DMS53 treated with DMSO at 0.1 percent for 48 hours (cell line): ENCODE results near the gene LEP.

Source experiments
- DNase-seq: peaks from one replicate; lab custom pipeline; 2025; ENCODE audit not compliant: unreplicated experiment; lab: John Stamatoyannopoulos, UW

The LEP gene

GRCh38 chr7:128244861-128245260, 3.8 kb downstream of the LEP start:
- no peak for DNase-seq

- no peak for DNase-seq
Observed at GRCh38 chr7:128247108-128247507, 6.0 kb downstream of the LEP start.

GRCh38 chr7:128247640-128248194, 6.6 kb downstream of the LEP start:
- DNase-seq: no peak

- no peak for DNase-seq
Observed at GRCh38 chr7:128251337-128251736, 10.3 kb downstream of the LEP start.

GRCh38 chr7:128253701-128254100, 12.6 kb downstream of the LEP start:
- DNase-seq: no peak

- no peak for DNase-seq
Observed at GRCh38 chr7:128254470-128254869, 13.4 kb downstream of the LEP start.

DNA sequence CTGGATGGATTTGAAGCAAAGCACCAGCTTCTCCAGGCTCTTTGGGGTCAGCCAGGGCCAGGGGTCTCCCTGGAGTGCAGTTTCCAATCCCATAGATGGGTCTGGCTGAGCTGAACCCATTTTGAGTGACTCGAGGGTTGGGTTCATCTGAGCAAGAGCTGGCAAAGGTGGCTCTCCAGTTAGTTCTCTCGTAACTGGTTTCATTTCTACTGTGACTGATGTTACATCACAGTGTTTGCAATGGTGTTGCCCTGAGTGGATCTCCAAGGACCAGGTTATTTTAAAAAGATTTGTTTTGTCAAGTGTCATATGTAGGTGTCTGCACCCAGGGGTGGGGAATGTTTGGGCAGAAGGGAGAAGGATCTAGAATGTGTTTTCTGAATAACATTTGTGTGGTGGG, 14.2 kb downstream of the LEP start:
- DNase-seq: no peak

- DNase-seq: no peak
Observed at GRCh38 chr7:128257458-128257857, 16.4 kb downstream of the LEP start.

DNA sequence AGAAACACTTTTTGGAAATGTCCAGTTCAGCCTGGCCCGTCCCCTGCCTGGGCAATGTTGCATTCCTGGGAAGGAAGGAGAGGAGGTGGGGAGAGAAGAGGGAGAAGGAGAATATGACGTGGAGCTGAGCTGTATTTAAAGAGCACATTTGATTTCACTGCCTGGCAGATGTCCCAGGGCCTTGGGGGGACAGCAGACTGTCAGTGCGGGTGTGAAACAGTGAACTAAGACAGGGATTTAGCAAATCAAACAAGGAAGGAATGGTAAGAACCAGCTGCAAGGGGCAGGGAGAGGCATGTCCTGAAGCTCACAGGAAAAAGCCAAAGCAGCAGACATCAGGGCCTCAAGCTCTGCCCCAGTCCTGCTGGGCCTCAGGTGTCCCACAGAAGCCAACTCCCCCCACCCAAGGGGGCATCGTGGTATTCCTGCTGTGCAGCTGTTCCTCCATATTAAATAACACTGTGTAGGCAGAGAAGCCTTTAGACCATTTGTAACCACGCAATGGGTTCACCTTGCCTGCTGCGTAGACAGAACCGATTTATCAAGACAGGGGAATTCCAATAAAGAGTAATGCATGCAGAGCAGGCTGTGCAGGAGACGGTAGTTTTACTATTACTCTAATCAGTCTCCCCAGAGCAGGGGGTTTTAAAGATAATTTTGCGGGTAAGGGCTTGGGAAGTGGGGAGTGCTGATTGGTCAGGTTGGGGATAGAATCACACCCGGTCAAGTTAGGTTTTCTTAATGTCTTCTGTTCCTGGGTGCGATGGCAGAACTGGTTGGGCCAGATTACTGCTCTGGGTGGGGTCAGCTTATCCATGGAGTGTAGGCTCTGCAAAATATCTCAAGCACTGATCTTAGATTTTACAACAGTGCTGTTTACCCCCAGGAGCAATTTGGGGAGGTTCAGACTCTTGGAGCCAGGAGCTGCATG, 18.3 kb downstream of the LEP start:
- no peak for DNase-seq

DNA sequence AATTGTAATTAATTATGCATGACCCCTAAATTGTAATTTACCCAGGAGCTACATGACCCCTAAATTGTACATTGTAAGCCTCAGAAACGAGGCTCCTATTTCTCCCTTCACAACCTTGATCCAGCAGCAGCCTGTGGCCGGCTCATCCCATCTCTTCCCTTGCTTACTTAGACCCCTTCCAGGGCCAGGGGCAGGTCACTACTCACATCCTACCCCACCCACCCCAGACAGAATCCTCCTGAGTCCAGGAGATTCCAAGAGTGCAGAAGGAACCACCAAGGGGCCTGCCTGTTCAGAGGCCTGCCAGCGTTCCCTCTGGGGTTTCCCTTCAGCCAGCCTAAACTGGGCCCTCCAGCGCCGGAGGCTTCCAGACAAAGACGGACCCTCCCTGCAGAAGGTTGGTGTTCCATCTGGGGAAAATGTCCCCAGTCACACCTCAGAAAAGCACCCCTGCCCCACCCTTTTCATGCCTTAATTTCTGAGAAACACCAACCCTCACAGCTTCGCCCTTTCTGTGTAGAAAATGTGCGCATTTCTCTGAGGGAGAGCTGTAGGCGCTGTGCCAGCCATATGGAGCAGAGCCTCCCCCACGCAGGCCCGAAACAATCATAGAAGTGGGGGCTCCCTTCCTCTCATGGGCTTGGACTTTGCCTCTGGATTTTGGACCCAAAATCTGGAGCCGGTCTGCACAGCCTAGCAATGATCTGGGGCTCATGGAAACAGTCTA, 19.2 kb downstream of the LEP start:
- no peak for DNase-seq

- no peak for DNase-seq
Observed at GRCh38 chr7:128262273-128263028, 21.4 kb downstream of the LEP start.

- no peak for DNase-seq
Observed at GRCh38 chr7:128263420-128263819, 22.3 kb downstream of the LEP start.

GRCh38 chr7:128264477-128264876, 23.4 kb downstream of the LEP start:
- DNase-seq: no peak

DNA sequence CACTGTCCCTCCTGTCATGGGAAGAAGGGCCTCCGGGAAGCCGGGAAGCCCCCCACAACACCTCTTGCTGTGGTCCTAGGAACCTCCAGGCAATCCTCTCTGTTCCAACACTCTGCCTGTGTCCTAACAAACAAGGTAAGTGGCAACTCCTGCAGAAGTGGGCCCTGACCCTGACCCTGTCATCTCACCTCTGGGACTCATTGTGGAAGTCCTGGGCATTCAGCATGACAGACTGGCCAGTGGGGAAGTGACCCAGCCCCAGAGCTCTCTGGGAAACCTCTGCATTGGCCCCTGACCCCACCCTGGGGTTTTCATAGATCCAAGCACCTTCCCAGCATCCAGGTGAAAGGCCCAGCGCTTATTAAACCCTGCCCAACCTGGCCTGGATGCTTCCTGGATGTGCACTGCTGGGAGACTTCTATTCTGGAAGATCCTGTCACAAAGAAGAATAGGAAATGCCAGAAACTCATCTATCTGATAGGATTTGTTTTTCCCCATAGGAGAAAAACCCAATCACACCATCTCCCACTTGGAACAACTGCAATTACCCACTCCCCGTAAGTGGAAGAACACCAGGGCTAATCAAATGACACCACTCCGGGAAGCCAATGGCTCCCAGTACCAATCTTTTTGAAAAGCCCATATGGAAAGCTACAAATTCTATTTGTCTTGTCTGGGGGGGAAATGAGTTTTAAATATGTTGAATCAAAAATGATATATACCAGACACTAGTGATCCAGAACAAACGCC, 24.3 kb downstream of the LEP start:
- no peak for DNase-seq

GRCh38 chr7:128265906-128266300, 24.8 kb downstream of the LEP start:
- no peak for DNase-seq

DNA sequence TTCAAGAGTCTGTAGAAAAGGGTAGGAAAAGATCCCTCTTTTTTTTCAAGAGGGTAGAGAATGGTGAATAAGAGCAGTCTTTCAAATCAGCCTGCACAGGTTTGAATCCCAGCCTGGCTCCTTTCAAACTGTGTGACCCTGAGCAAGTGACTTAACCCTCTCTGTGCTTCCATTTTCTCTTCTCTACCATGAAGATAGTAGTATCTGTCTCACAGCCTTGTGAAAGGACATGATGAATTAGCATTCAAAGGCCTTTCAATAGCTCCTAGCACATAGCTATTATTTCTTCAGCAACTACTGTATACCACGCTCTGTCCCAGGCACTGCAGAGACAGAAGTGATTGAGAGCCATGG, 25.4 kb downstream of the LEP start:
- no peak for DNase-seq

GRCh38 chr7:128266883-128267594, 26.0 kb downstream of the LEP start:
- no peak for DNase-seq

DNA sequence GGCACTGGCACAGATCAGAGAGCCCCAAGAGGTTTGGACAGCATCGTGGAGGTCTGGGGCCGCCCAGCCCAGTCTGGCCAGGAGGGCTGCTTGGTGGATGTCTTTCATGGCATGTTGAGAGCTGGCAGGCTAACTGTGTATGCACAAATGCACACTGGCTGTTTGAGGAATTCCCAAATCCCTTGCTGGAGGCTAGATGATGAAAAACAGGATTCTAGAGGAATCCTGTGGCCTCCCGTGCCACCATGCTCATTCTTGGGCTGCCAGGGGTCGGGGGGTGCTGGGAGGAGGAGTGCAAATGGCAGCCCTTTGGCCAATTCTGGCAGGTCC, 26.5 kb downstream of the LEP start:
- DNase-seq: no peak

- DNase-seq: no peak
Observed at GRCh38 chr7:128268233-128268632, 27.2 kb downstream of the LEP start.

- DNase-seq: peak; percentile 14
Observed at GRCh38 chr7:128270826-128271272, 29.8 kb downstream of the LEP start.
